Hepatocyte (in vitro differentiated cells): ENCODE results near the gene PIK3R6.

Experiments
- EZH2 ChIP-seq: fragments of 200-600 bp; sonication (generic); IDR thresholded peaks from 2 replicates; pipeline ENCODE4 v1.6.1; 2016; ENCODE audit warnings: antibody characterized with exemption, mild to moderate bottlenecking, borderline replicate concordance
- TF ChIP-seq, protein P1 (sequence below): fragments of 200-600 bp; sonication (generic); IDR thresholded peaks from 2 replicates; pipeline ENCODE4 v1.5.1; 2016; ENCODE audit warnings: antibody characterized with exemption, mild to moderate bottlenecking; ENCODE audit not compliant: poor library complexity

DNA sequence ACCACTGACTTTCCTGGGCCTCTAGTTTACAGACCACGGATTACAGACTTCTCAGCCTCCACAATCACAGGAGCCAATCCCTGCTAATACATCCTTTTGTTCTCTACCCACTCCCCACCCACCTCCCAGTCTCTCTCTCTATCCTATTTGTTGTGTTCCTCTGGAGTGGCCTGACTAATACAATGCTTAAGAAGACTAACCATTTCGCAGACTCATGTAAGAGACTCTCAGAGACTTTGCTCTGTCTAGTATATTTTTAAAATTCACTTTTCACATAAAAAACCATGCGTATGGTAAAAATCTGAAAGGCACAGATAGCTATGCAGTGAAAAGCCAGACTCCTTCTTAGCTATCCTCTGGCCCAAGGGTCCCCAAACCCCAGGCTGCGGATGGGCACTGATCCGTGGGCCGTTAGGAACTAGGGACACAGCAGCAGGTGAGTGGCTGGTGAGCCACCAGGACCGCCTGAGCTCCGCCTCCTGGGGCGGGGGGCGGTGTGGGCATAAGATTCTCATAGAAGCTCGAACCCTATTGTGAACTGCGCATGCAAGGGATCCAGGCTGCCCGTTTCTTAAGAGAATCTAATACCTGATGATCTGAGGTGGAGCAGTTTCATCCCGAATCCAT, 7.6 kb downstream of the PIK3R6 start:
- TF ChIP-seq, protein P1, sequence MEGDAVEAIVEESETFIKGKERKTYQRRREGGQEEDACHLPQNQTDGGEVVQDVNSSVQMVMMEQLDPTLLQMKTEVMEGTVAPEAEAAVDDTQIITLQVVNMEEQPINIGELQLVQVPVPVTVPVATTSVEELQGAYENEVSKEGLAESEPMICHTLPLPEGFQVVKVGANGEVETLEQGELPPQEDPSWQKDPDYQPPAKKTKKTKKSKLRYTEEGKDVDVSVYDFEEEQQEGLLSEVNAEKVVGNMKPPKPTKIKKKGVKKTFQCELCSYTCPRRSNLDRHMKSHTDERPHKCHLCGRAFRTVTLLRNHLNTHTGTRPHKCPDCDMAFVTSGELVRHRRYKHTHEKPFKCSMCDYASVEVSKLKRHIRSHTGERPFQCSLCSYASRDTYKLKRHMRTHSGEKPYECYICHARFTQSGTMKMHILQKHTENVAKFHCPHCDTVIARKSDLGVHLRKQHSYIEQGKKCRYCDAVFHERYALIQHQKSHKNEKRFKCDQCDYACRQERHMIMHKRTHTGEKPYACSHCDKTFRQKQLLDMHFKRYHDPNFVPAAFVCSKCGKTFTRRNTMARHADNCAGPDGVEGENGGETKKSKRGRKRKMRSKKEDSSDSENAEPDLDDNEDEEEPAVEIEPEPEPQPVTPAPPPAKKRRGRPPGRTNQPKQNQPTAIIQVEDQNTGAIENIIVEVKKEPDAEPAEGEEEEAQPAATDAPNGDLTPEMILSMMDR = no peak
- TF ChIP-seq EZH2 = no peak
